ENCODE data around the gene GLYR1. TPM values are rescaled to one million over a fixed set of nuclear protein-coding genes. Genes with fewer than 3 reads are reported as not detected.

GLYR1 gene
- total and polyA plus RNA-seq, 9 of the 15 experiments (the other 6 are each of a cell fraction or from before 2014, with no cell fraction given), result 6.7 to 99.2 (median 60.2) TPM

DNA sequence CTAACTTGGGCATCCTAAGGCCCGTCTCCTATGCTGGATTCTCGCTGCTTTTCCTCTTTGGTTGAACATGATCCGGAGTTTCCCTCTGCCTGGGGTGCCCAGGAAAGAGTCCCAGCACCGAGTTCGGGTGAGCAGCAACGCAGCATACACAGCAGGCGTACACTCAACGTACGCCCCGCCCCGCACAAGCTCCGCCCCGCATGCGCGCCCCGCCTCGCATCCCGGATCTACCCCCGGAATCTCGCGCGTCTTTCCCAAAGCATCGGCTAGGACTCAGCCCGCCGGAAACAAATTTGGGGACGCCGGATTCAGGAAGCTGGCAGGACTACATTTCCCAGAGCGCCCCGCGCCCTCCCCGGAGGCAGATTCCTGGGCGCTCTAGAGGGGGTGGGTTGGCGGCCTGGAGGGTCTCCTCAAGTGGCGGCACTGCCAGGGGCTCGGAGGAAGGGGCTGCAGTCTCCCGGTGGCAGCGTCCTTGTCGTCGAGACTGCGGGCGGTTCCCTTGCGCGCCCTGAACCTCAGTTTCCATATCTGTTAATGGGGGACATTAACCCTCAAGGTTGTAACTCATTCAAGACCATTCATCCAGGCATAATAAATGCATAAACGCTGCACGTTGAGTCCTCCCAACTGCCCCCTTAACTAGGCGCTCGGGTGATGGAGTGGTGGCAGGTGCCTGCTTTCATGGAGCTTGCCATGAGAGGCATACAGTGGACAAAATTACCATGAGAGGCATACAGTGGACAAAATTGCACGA lies 78.4 kb downstream of the GLYR1 start (continued):
- TF ChIP-seq CLOCK (CRISPR knock-in tag; IDR thresholded peaks at IDR 0.05; ENCODE audit: borderline replicate concordance) (no peak), HSF4 (CRISPR knock-in tag; IDR thresholded peaks at IDR 0.05; ENCODE audit: borderline replicate concordance) (no peak), E2F8 (IDR thresholded peaks at IDR 0.05; ENCODE audit: low read depth, partially characterized antibody) (peak; percentile 39), FOXJ2 (tag; IDR thresholded peaks at IDR 0.05) (0 out of 2 replicates have a peak, but pooled peaks have one; percentile 39), ARNT (IDR thresholded peaks at IDR 0.05) (0 out of 4 replicates have a peak, but pooled peaks of 1 of the 2 experiments have one; percentile 28), FOS (IDR thresholded peaks at IDR 0.05; ENCODE audit: extremely low read depth, insufficient read length) (no peak), NCOA6 (IDR thresholded peaks at IDR 0.05) (no peak), HDGF (IDR thresholded peaks at IDR 0.05) (0 out of 2 replicates have a peak, but pooled peaks have one; percentile 56), NFYB (IDR thresholded peaks at IDR 0.05; ENCODE audit: extremely low read depth, insufficient read length) (no peak), HCFC1 (IDR thresholded peaks at IDR 0.05; ENCODE audit: low read depth, low read length) (peak; percentile 93), SAFB2 (IDR thresholded peaks at IDR 0.05; ENCODE audit: borderline replicate concordance, low read depth, low read length, severe bottlenecking) (no peak), ZNF347 (CRISPR knock-in tag; IDR thresholded peaks at IDR 0.05; ENCODE audit: low read depth) (no peak), EP400 (IDR thresholded peaks at IDR 0.05) (peak; percentile 53; the same call in 1 of the 2 replicates), ZNF134 (CRISPR knock-in tag; conservative IDR thresholded peaks at IDR 0.05) (peak; percentile 89), KLF16 (IDR thresholded peaks at IDR 0.05) (no peak), NKRF (IDR thresholded peaks at IDR 0.05; ENCODE audit: borderline replicate concordance) (peak; percentile 14; the same call in 1 of the 2 replicates)
- TF ChIP-seq, protein P1, sequence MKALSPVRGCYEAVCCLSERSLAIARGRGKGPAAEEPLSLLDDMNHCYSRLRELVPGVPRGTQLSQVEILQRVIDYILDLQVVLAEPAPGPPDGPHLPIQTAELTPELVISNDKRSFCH (CRISPR knock-in tag; IDR thresholded peaks at IDR 0.05), result no peak
- TF ChIP-seq, protein P1 (tag; IDR thresholded peaks at IDR 0.05), result 0 out of 2 replicates have a peak, but pooled peaks have one; percentile 24
- TF ChIP-seq, protein P2, sequence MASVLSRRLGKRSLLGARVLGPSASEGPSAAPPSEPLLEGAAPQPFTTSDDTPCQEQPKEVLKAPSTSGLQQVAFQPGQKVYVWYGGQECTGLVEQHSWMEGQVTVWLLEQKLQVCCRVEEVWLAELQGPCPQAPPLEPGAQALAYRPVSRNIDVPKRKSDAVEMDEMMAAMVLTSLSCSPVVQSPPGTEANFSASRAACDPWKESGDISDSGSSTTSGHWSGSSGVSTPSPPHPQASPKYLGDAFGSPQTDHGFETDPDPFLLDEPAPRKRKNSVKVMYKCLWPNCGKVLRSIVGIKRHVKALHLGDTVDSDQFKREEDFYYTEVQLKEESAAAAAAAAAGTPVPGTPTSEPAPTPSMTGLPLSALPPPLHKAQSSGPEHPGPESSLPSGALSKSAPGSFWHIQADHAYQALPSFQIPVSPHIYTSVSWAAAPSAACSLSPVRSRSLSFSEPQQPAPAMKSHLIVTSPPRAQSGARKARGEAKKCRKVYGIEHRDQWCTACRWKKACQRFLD (CRISPR knock-in tag; IDR thresholded peaks at IDR 0.05), result no peak

Measured in K562 (cell line).